SU-DHL-6 (cell line): Measurements from ENCODE around the gene FSTL4.
"Not testable (repeated sequence)": the region's sequence is repeated elsewhere in the genome, so short reads cannot be mapped to it uniquely, and the experiment has no call there.

Source experiments
- H2AFZ ChIP-seq: fragments of 200-600 bp; sonication (generic); 2 replicates; pipeline ENCODE4 v1.6.1; 2014; ENCODE audit warnings: low read depth, mild to moderate bottlenecking, moderate library complexity, mixed read lengths, antibody characterized with exemption, low read length; ENCODE audit not compliant: severe bottlenecking
- H3F3A ChIP-seq: fragments of 200-600 bp; shearing (Covaris generic); 2 replicates; pipeline ENCODE4 v1.6.0; 2016; ENCODE audit warnings: antibody characterized with exemption, mild to moderate bottlenecking; ENCODE audit not compliant: insufficient read depth
- H3K27ac ChIP-seq: fragments of 200-600 bp; sonication (generic); 2 replicates; pipeline ENCODE4 v1.5.1; 2016; ENCODE audit warnings: low read depth, mild to moderate bottlenecking, low read length, moderate library complexity, mixed read lengths
- H3K27me3 ChIP-seq: fragments of 200-600 bp; sonication (generic), shearing (Covaris generic); 2 replicates; pipeline ENCODE4 v1.6.0; 2014; ENCODE audit warnings: mild to moderate bottlenecking, low read length
- H3K36me3 ChIP-seq: fragments of 200-600 bp; sonication (generic); 2 replicates; pipeline ENCODE4 v1.6.1; 2014; ENCODE audit warnings: mild to moderate bottlenecking, low read length, mixed read lengths
- H3K4me2 ChIP-seq: fragments of 300-600, 200-600 bp; shearing (Covaris generic), sonication (generic); 2 replicates; pipeline ENCODE4 v1.6.0; 2014; ENCODE audit warnings: low read length, low read depth, mild to moderate bottlenecking; ENCODE audit not compliant: poor library complexity, severe bottlenecking
- H3K4me3 ChIP-seq: fragments of 200-600 bp; sonication (generic); 2 replicates; pipeline ENCODE4 v1.5.1; 2014; ENCODE audit warnings: antibody characterized with exemption, low read length, mild to moderate bottlenecking, mixed read lengths; ENCODE audit not compliant: insufficient read depth, poor library complexity, severe bottlenecking
- H3K79me2 ChIP-seq: fragments of 200-600 bp; sonication (generic); 2 replicates; pipeline ENCODE4 v1.6.1; 2014; ENCODE audit warnings: mild to moderate bottlenecking, low read length, moderate library complexity; ENCODE audit not compliant: insufficient read depth
- H3K9ac ChIP-seq: fragments of 200-600 bp; sonication (generic); 2 replicates; pipeline ENCODE4 v1.7.0; 2014; ENCODE audit warnings: mild to moderate bottlenecking, low read length
- H3K9me2 ChIP-seq: fragments of 200-600 bp; sonication (generic); replicated peaks from 2 replicates; pipeline ENCODE4 v1.6.1; 2014; ENCODE audit warnings: low read length; ENCODE audit not compliant: insufficient read depth
- H3K9me3 ChIP-seq: fragments of 200-600 bp; sonication (generic); 2 replicates; pipeline ENCODE4 v1.6.1; 2014; ENCODE audit warnings: low read length, mixed read lengths; ENCODE audit not compliant: insufficient read depth
- H4K20me1 ChIP-seq: fragments of 200-600 bp; sonication (generic); 2 replicates; pipeline ENCODE4 v1.6.1; 2014; ENCODE audit warnings: low read depth, mild to moderate bottlenecking, antibody characterized with exemption, low read length, moderate library complexity, mixed read lengths
- EZH2phosphoT487 ChIP-seq: fragments of 200-600 bp; sonication (generic), shearing (Covaris generic); conservative IDR thresholded peaks from 2 replicates; pipeline ENCODE4 v1.6.1; 2018; ENCODE audit warnings: mild to moderate bottlenecking, antibody characterized with exemption, low read length, moderate library complexity, mixed read lengths
- TF ChIP-seq, protein P1 (sequence below): fragments of 200-600 bp; sonication (generic); IDR thresholded peaks from one replicate; pipeline ENCODE4 v1.5.1; 2017; ENCODE audit warnings: antibody characterized with exemption, mild to moderate bottlenecking, low read length, moderate library complexity; ENCODE audit not compliant: insufficient read depth, poor library complexity, severe bottlenecking

Gene FSTL4

DNA sequence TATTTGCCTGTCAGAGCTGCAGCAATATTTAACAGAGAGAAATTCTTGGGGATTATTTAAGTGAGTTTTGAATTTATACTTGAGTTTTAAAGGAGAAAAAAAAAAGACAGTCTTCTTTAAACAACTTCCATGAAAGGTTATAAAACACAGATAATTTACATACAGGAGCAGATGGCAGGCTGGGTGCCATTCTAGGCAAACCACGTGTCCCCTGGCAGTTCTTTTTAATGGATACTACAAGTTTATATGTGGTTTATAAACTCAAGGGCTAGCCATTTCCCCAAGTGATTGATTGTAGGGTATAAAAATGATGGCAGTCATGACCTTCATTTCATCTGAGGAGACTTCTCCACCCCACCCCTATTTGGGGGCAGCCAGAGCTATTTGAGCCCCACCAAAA, 166.6 kb downstream of the FSTL4 start:
- Histone ChIP-seq H3K4me2 (no peak overlapping the region), H3K79me2 (no peaks in the 10 kb centered on the region), H3K9ac (no peak overlapping the region), H3K27me3 (no peaks in the 10 kb centered on the region), H3K4me3 (no peak overlapping the region), H3K36me3 (no peaks in the 10 kb centered on the region), H3K27ac (no peak overlapping the region), H2AFZ (no peak overlapping the region), H3K9me2 (no peaks in the 10 kb centered on the region), H3K9me3 (no peaks in the 10 kb centered on the region), H4K20me1 (no peaks in the 10 kb centered on the region), H3F3A (no peaks in the 10 kb centered on the region)
- TF ChIP-seq EZH2phosphoT487, result no peak
- TF ChIP-seq, protein P1, sequence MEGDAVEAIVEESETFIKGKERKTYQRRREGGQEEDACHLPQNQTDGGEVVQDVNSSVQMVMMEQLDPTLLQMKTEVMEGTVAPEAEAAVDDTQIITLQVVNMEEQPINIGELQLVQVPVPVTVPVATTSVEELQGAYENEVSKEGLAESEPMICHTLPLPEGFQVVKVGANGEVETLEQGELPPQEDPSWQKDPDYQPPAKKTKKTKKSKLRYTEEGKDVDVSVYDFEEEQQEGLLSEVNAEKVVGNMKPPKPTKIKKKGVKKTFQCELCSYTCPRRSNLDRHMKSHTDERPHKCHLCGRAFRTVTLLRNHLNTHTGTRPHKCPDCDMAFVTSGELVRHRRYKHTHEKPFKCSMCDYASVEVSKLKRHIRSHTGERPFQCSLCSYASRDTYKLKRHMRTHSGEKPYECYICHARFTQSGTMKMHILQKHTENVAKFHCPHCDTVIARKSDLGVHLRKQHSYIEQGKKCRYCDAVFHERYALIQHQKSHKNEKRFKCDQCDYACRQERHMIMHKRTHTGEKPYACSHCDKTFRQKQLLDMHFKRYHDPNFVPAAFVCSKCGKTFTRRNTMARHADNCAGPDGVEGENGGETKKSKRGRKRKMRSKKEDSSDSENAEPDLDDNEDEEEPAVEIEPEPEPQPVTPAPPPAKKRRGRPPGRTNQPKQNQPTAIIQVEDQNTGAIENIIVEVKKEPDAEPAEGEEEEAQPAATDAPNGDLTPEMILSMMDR, result no peak

DNA sequence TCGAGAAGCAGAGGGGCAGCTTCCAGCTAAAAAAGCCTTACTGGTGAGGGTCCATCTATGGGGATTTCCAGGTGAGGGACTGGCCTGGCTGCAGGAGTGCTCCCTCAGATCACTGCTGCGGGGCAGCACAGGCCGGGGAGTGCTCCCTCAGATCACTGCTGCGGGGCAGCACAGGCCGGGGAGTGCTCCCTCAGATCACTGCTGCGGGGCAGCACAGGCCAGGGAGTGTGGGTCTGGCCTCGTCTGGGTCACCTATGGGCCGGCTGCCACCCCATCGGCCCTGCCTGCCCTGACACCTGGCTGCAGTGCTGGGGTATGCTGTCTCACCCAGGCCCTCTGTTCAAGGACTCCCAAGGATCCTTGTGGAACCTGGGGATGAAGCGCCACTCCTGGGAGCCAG, 167.1 kb downstream of the FSTL4 start:
- not testable (repeated sequence) for H3K27me3 ChIP-seq, H3K79me2 ChIP-seq, H3F3A ChIP-seq, H3K4me2 ChIP-seq, H3K36me3 ChIP-seq, H3K9me3 ChIP-seq, H2AFZ ChIP-seq, H3K4me3 ChIP-seq, H4K20me1 ChIP-seq, H3K9me2 ChIP-seq, H3K27ac ChIP-seq, H3K9ac ChIP-seq

DNA sequence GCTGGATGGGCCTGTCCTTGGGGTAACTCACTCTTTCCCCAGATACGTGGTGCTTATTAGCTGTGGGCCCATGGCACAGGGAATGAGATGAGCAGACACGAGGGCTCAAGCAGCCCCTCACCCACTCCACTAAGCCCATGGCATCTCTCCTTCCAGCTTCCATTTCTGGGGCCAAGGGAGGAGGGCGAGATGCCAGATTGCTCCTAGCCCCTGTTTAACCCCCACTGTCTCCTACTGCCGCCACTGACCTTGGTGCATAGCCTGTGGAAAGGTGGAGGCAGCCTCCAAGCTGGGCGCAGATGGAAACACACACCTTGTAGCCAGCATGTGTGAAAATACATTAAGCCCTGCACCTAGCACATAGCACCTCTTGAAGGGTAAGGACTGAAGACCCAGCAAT, 167.6 kb downstream of the FSTL4 start:
- TF ChIP-seq, protein P1, result no peak
- TF ChIP-seq EZH2phosphoT487, result no peak
- H3K36me3 ChIP-seq, result no peaks in the 10 kb centered on the region

DNA sequence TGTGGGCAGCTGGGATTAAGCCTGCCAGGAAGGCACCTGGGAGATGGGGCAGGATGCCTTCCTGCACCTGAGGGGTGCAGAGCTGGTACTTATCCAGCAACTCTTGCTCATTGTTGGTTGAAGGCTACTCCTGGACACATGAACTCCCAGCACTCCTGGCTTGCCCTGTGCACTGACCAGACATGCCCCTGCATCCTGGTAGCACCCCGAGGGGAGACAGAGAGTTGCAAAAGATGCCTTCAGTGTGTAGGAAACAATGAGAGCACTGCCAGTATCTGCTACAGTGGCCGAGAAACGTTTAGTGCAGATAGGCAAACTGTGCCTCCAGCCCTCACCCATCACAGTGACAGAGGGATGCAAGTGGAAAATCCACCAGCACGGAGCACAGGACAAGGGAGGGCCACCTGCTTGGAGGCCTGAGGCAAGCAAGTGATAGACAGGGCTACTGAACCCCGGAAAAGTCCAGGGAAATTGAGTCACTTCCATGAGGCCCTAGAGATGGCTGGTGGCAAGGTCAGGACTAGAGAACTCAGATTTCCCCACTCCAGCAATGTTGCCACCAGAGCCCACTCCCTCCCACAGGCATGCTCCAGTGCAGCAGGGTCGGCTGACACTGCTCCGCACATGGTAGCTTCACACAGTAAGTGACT, 171.1 kb downstream of the FSTL4 start:
- H3F3A ChIP-seq, result no peaks in the 10 kb centered on the region

More for the DNA sequence above, 167.6 kb downstream of the FSTL4 start:
- Histone ChIP-seq H3K4me3 (no peak overlapping the region), H3K27ac (no peak overlapping the region), H3F3A (no peaks in the 10 kb centered on the region), H4K20me1 (no peaks in the 10 kb centered on the region), H3K9me2 (no peaks in the 10 kb centered on the region), H3K9me3 (no peaks in the 10 kb centered on the region), H3K79me2 (no peaks in the 10 kb centered on the region), H2AFZ (no peak overlapping the region), H3K4me2 (no peak overlapping the region), H3K27me3 (no peaks in the 10 kb centered on the region), H3K9ac (no peak overlapping the region)

More for the DNA sequence above, 171.1 kb downstream of the FSTL4 start:
- Histone ChIP-seq H4K20me1 (no peaks in the 10 kb centered on the region), H3K4me2 (no peak overlapping the region), H2AFZ (no peak overlapping the region), H3K27ac (no peak overlapping the region), H3K27me3 (no peaks in the 10 kb centered on the region), H3K4me3 (no peak overlapping the region), H3K9me2 (no peaks in the 10 kb centered on the region), H3K9me3 (no peaks in the 10 kb centered on the region), H3K79me2 (no peaks in the 10 kb centered on the region), H3K36me3 (no peaks in the 10 kb centered on the region), H3K9ac (no peak overlapping the region)
- TF ChIP-seq, protein P1, result no peak
- TF ChIP-seq EZH2phosphoT487, result no peak
